ENCODE measurements around the gene GPR55. TPM values are rescaled to one million over a fixed set of nuclear protein-coding genes. Genes with fewer than 3 reads are reported as not detected.

Gene GPR55
- total RNA-seq, 1 donor from 2014 or later: not detected

- no peak for DNase-seq (ENCODE audit: low read depth)
- TF ChIP-seq CTCF (conservative IDR thresholded peaks at IDR 0.05; ENCODE audit: low read depth, low read length): no peak
- H3K4me3 ChIP-seq (ENCODE audit: low read depth, low read length): peak overlapping the region; percentile 46
Observed at GRCh38 chr2:230956827-230957755, 32.0 kb upstream of the GPR55 start.

GRCh38 chr2:230955163-230955737 is 30.2 kb upstream of the GPR55 start:
- no peak for TF ChIP-seq CTCF (conservative IDR thresholded peaks at IDR 0.05; ENCODE audit: low read depth, low read length)
- no peak overlapping the region for H3K4me3 ChIP-seq (ENCODE audit: low read depth, low read length)
- DNase-seq (ENCODE audit: low read depth): no peak

- no peak overlapping the region for H3K4me3 ChIP-seq (ENCODE audit: low read depth, low read length)
- no peak for DNase-seq (ENCODE audit: low read depth)
- no peak for TF ChIP-seq CTCF (conservative IDR thresholded peaks at IDR 0.05; ENCODE audit: low read depth, low read length)
Observed at GRCh38 chr2:230954746-230955145, 29.7 kb upstream of the GPR55 start.

- DNase-seq (ENCODE audit: low read depth): peak; percentile 71
- no peak for TF ChIP-seq CTCF (conservative IDR thresholded peaks at IDR 0.05; ENCODE audit: low read depth, low read length)
Observed at GRCh38 chr2:230953845-230954244, 28.8 kb upstream of the GPR55 start.

GRCh38 chr2:230952226-230952956 is 27.3 kb upstream of the GPR55 start:
- TF ChIP-seq CTCF (conservative IDR thresholded peaks at IDR 0.05; ENCODE audit: low read depth, low read length): no peak
- DNase-seq (ENCODE audit: low read depth): no peak
- no peak overlapping the region for H3K4me3 ChIP-seq (ENCODE audit: low read depth, low read length)

More at GRCh38 chr2:230953845-230954244, 28.8 kb upstream of the GPR55 start:
- no peak overlapping the region for H3K4me3 ChIP-seq (ENCODE audit: low read depth, low read length)

GRCh38 chr2:230951396-230951795 is 26.4 kb upstream of the GPR55 start:
- DNase-seq (ENCODE audit: low read depth): no peak
- TF ChIP-seq CTCF (conservative IDR thresholded peaks at IDR 0.05; ENCODE audit: low read depth, low read length): no peak
- H3K4me3 ChIP-seq (ENCODE audit: low read depth, low read length): no peak overlapping the region
